Posterior vena cava (tissue), 2 donors: ENCODE data around the gene BLMH. TPM values are rescaled to one million over a fixed set of nuclear protein-coding genes. Genes with fewer than 3 reads are reported as not detected.

Experiments used
- DNase-seq: peaks from one replicate; pipeline ENCODE4 v3.0.0-alpha.2; 2020; ENCODE audit warnings: low spot score
- intact Hi-C, 2 donors: fragments of 100-400 bp; cut with DNase I; formaldehyde crosslinking; loops; one replicate each; pipeline versions ENCODE4 v1.14.1 to v1.14.2; 2022 to 2023
- long read RNA-seq, 2 donors: library from polyadenylated mRNA; unstranded; transcript quantifications; one replicate each; pipeline ENCODE4 v2.0.0, GENCODE V29; 2020 to 2021
- total RNA-seq, 2 donors: library from RNA; stranded (reverse); fragmentation: NEBNext Ultra II Directional; extraction: Animal tissue kit (Norgen Biotek cat#: 25700); gene quantifications; one replicate each; pipeline ENCODE4 v1.2.1, GENCODE V29; 2021
- donor health status: DM: yes; HTN: yes; CAD: no.
- donor health status: DM: yes; HTN: yes; CAD: no.

Gene BLMH, protein sequence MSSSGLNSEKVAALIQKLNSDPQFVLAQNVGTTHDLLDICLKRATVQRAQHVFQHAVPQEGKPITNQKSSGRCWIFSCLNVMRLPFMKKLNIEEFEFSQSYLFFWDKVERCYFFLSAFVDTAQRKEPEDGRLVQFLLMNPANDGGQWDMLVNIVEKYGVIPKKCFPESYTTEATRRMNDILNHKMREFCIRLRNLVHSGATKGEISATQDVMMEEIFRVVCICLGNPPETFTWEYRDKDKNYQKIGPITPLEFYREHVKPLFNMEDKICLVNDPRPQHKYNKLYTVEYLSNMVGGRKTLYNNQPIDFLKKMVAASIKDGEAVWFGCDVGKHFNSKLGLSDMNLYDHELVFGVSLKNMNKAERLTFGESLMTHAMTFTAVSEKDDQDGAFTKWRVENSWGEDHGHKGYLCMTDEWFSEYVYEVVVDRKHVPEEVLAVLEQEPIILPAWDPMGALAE
- 10 to 100 TPM; 23.3 to 28.4 TPM for total RNA-seq
- long read RNA-seq, donor 1, transcript BLMH-201 (12 exons, 2,365 nt), result major isoform, 10 of 15 reads
- long read RNA-seq, donor 1, partial matches to known transcripts, result 3 of 15 reads
- long read RNA-seq, donor 1, other reads (novel, unspliced or antisense), result 1 of 15 reads
- long read RNA-seq, donor 2, transcript BLMH-201 (12 exons, 2,365 nt), result major isoform, 45 of 51 reads
- long read RNA-seq, donor 2, partial matches to known transcripts, result 2 of 51 reads
- long read RNA-seq, donor 2, other reads (novel, unspliced or antisense), result 3 of 51 reads

DNA sequence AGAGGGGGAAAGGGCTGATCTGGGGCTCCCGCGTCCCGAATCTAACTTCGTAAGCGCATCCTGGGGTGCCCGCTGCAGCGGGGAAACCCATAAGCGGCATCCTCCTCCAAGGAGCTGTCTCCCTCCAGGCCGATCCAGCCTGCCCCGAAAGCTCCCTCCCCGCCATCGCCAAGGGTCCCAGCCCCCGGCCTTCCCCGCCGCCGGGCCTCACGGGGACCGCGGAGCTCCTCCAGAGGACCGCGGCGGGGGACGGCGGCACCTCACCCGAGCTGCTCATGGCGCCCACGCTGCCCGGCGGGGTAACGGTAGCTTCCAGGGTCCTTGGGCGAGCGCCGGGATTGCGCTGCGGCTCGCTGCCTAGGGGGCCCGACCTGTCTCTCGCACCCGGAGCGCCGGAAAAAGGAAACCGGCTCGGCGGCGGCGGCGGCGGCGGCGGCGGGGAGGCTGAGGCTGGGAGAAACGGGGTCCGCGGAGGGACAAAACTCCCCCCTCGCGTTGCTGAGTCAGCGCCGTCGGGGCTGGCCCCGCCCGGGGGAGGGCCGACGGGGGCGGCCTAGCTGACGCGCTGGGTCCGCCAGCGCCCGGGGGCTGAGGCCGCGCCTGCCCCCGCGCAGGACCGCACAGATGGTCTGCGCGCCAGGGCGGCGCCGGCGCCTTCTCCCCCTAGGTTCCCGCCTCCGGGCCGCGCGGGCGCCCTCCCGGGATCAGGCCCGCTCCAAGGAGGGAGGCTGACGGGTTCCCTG, at the start of gene BLMH:
BLMH (minus strand) TSS at position 402 of the 743 bp plus-strand sequence; CDS start at position 277, 125 bp downstream.
- intact Hi-C loops, result no loop called here
- DNase-seq, result peak; percentile 94

GRCh38 chr17:30340801-30341356, 49.1 kb upstream of the BLMH start:
- DNase-seq, result no peak
- intact Hi-C loops, result no loop called here

DNA sequence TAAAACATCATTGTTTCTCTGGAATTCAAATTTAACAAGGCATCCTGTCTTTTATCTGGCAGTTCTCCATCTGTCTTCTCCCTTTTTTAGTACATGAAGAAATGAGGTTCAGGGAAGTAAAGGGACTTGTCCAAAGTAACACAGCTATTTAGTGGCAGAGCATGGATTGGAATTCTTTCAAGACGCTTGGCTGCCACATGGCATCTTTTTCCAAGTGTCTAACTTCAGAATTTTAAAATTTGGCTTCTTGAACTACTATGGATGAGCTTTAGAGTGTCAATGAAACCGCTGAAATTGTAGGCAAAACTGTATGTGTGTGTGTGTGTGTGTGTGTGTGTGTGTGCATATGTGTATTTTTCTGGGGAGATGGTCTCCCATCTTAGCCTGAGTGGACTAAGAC, 47.3 kb upstream of the BLMH start:
- intact Hi-C loops, result no loop called here
- DNase-seq, result no peak

DNA sequence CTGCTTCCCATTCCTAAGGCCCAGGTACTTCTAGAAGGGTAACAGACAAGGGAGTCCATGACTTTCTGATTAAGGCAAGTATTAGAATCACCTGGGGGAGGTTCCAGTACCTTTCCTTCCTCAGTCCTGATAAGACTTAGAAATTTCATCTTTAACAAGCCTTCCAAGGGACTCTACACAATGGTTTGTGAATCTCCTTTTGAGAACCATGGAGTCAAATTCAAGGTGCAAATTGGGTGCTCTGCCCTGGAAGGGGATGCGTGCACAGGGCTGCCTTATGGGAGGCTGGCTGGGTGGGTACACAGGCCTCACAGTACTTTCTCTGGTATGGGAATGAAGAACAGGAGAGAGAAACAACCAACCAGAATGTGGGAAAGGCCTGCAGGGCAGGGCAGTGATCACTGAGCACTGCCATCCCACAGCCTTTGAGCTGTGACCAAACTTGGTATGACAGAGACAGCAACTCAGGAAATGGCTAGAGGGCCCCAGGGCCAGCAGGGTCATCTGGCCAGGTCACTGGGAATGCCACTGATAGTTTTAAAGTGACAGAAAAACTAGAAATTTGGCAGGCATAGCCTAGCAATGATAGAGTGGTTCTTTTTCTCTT, 45.8 kb upstream of the BLMH start:
- DNase-seq, result no peak
- intact Hi-C loops, result no loop called here

GRCh38 chr17:30336369-30337171, 44.8 kb upstream of the BLMH start:
- no peak for DNase-seq
- intact Hi-C loops, result no loop called here

- no peak for DNase-seq
- intact Hi-C loops, result loop anchor here in 1 of 2 donors (1.0 kb wide), 1 partner anchor 33 kb away; no protein-coding TSS in a partner anchor
These were observed 42.7 kb upstream of the BLMH start for GRCh38 chr17:30334421-30334820.

- DNase-seq, result no peak
- intact Hi-C loops, result loop anchor here in 1 of 2 donors (1.0 kb wide), 1 partner anchor 32 kb away; no protein-coding TSS in a partner anchor
These were observed 42.0 kb upstream of the BLMH start, which contains the start of gene TMIGD1 for GRCh38 chr17:30333503-30334360. Gene TMIGD1, minus strand, starts transcription at chr17:30334057. Its CDS starts 1,924 bp downstream, at chr17:30332133.

DNA sequence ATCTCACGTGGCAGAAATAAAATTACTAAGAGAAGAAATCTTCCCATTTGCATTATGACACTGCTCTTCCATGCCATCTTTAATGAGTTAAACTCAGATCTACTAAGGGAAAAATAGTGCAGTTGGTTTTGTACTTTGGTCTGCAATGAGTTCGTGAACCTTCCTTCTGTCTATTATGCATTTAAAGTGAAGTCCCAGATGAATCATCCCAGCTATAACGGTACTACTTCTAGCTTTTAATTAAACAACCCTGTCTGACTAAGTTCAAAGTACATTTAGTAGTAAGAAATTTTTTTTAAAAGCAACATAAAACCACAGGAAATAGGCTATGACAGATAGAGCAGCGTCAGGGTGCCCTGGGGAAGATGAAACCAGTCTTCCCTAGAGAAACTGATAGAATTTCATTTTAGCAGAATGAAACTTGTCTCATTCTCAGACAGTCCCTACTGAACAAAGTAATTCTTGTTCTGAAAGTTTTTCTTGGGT, 40.4 kb upstream of the BLMH start:
- intact Hi-C loops, result no loop called here
- no peak for DNase-seq

- DNase-seq, result no peak
- intact Hi-C loops, result no loop called here
These were observed 35.1 kb upstream of the BLMH start for GRCh38 chr17:30326809-30327208.

DNA sequence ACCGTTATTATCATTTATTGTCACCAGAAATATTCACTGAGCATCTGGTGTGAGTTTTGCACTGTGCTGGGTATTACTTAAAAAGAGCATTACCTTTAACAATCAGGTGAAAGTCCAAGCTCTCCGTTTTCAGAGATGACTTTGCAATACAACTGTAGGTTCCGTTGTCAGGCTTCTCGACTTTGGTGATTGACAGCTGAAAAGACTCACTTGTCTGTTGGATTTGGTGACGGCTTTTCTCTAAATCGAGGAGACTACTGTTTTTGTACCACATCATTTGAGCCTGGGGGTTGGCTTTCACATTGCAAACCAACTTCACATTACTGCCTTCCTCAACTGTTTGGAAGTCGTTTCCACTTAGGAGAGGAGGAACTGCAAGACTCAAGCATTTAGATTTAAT, 33.0 kb upstream of the BLMH start:
- intact Hi-C loops, result no loop called here
- no peak for DNase-seq

- DNase-seq, result no peak
- intact Hi-C loops, result no loop called here
These were observed 32.2 kb upstream of the BLMH start for GRCh38 chr17:30323895-30324319.

GRCh38 chr17:30323262-30323894, 31.6 kb upstream of the BLMH start:
- intact Hi-C loops, result no loop called here
- DNase-seq, result no peak

- intact Hi-C loops, result no loop called here
- no peak for DNase-seq
These were observed 29.6 kb upstream of the BLMH start for GRCh38 chr17:30321314-30321713.

GRCh38 chr17:30318155-30318554, 26.4 kb upstream of the BLMH start:
- intact Hi-C loops, result no loop called here
- no peak for DNase-seq

DNA sequence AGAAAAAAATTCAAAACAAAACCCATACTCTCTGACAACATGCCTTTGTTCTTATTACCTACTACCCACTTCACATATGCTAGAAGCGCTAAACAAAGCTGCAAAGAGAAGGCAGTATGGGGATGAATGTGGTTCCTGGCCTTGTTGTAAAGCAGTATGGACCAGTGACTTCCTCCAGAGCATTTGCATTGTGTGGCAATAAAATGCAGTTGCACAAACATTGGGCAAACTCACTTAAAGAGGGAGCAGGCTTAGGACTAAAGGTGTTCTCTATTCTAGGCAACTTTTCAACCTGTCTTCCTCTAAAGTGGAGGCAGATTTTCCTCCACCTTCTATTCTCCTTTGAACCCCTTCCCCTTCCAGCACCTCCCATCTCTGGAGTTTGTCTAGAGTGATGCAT, 25.0 kb upstream of the BLMH start:
- intact Hi-C loops, result no loop called here
- no peak for DNase-seq

GRCh38 chr17:30315106-30315505, 23.4 kb upstream of the BLMH start:
- intact Hi-C loops, result no loop called here
- DNase-seq, result no peak

DNA sequence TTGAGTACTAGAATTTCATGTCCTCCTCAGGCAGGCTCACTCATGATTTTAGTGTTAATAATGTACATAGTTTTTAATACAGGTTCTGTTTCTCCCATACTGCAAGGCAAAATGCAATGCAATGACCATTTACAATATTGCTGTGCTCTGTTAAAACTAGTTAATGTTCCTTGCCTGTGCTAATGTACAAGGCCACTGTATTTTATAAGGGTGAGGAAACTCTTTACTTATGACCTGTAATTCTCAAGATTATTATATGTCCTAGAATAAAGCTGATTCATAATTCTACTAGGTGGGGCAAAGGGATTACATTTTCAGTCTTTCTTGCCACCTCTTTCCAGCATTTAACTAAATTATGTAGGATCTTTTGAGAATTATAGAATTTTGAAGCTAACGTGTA, 22.7 kb upstream of the BLMH start:
- intact Hi-C loops, result no loop called here
- DNase-seq, result no peak
